OCI-LY7 (cell line): Measurements from ENCODE around the gene VMAC.

Experiments used
- EZH2phosphoT487 ChIP-seq: fragments of 200-600 bp; sonication (generic); IDR thresholded peaks from 2 replicates; pipeline ENCODE4 v1.6.1; 2018; ENCODE audit warnings: low read depth, borderline replicate concordance, mild to moderate bottlenecking, mixed run types, antibody characterized with exemption, low read length, moderate library complexity, mixed read lengths
- TF ChIP-seq, protein P1 (sequence below): fragments of 200-600 bp; sonication (generic); conservative IDR thresholded peaks from 2 replicates; pipeline ENCODE4 v1.5.1; 2014; ENCODE audit warnings: mild to moderate bottlenecking, antibody characterized with exemption, low read length, moderate library complexity, mixed read lengths

DNA sequence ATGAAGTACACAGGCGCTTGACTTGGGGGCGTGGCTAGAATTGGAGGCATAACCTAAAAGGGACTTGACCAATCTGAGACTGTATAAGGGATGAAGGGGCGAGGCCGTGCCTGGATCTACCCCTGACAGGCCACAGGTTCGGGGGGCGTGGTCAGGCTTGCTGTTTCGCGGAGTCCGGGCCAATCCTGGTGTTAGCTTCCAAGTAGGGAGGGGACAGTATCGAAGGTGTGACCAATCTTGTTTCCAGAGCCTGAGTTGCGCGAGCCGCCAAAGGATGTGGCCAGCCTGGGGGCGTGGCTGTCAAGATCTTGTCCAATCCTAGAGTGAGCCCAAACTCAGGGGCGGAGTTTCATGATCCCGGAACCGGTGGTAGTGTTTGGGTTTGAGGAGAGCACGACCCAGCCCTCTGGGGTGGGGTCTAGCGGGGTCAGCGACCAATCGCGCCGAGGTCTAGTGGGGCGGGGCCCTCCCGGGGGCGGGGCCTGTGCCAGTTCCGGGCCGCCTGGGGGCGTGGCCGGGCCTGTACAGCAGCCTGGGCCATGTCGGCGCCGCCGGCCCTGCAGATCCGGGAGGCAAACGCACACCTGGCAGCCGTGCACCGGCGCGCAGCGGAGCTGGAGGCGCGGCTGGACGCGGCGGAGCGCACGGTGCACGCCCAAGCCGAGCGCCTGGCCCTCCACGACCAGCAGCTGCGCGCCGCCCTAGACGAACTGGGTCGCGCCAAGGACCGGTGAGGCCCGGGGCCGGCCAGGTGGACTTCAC lies at the start of gene VMAC:
- TF ChIP-seq, protein P1, sequence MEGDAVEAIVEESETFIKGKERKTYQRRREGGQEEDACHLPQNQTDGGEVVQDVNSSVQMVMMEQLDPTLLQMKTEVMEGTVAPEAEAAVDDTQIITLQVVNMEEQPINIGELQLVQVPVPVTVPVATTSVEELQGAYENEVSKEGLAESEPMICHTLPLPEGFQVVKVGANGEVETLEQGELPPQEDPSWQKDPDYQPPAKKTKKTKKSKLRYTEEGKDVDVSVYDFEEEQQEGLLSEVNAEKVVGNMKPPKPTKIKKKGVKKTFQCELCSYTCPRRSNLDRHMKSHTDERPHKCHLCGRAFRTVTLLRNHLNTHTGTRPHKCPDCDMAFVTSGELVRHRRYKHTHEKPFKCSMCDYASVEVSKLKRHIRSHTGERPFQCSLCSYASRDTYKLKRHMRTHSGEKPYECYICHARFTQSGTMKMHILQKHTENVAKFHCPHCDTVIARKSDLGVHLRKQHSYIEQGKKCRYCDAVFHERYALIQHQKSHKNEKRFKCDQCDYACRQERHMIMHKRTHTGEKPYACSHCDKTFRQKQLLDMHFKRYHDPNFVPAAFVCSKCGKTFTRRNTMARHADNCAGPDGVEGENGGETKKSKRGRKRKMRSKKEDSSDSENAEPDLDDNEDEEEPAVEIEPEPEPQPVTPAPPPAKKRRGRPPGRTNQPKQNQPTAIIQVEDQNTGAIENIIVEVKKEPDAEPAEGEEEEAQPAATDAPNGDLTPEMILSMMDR = no peak
- TF ChIP-seq EZH2phosphoT487 = no peak
